Kidney (tissue), 14 donors: Measurements from ENCODE around the gene CCDC174. TPM values are rescaled to one million over a fixed set of nuclear protein-coding genes. Genes with fewer than 3 reads are reported as not detected.
A peak's percentile ranks its signal among the peaks of the same experiment; 100 is the strongest.

ENCODE experiments used
- DNase-seq, 5 donors: peaks; one replicate each; pipeline ENCODE4 v3.0.0-alpha.2; 2013 to 2020
- FAIRE-seq: peaks from 2 replicates; lab custom pipeline; 2012; peaks lifted over from hg19 to GRCh38; lab: Jason Lieb, UNC
- H3K27ac ChIP-seq, 2 donors: one replicate each; pipeline ENCODE4 v1.7.0; 2013; ENCODE audit warnings: low read depth in 2 of 2, low read length in 2 of 2, inconsistent platforms in 1 of 2
- H3K27me3 ChIP-seq: one replicate; pipeline ENCODE4 v1.7.1; 2013; ENCODE audit warnings: low read length, inconsistent platforms; ENCODE audit not compliant: control insufficient read depth, insufficient read depth
- H3K36me3 ChIP-seq, 3 donors: one replicate each; pipeline versions ENCODE4 v1.7.0 to v1.7.1; 2013; ENCODE audit warnings: low read length in 3 of 3, control low read depth in 1 of 3, inconsistent platforms in 1 of 3; ENCODE audit not compliant: insufficient read depth in 3 of 3, control insufficient read depth in 2 of 3
- H3K4me1 ChIP-seq, 3 donors: one replicate each; pipeline versions ENCODE4 v1.7.0 to v1.7.1; 2013; ENCODE audit warnings: low read length in 3 of 3, inconsistent platforms in 1 of 3, low read depth in 1 of 3; ENCODE audit not compliant: control insufficient read depth in 2 of 3, insufficient read depth in 2 of 3
- H3K4me3 ChIP-seq, 3 donors: one replicate each; pipeline versions ENCODE4 v1.7.0 to v1.8.1; 2013; ENCODE audit warnings: low read length in 3 of 3, control low read depth in 1 of 3, inconsistent platforms in 1 of 3
- H3K9ac ChIP-seq, 3 donors: one replicate each; pipeline versions ENCODE4 v1.7.0 to v1.7.1; 2013; ENCODE audit warnings: low read length in 3 of 3, control low read depth in 1 of 3, inconsistent platforms in 1 of 3
- H3K9me3 ChIP-seq, 3 donors: one replicate each; pipeline versions ENCODE4 v1.7.0 to v1.7.1; 2013; ENCODE audit warnings: low read length in 3 of 3, control low read depth in 1 of 3, inconsistent platforms in 1 of 3; ENCODE audit not compliant: control insufficient read depth in 2 of 3, insufficient read depth in 1 of 3
- intact Hi-C: fragments of 100-400 bp; cut with DNase I; formaldehyde crosslinking; loops from one replicate; pipeline ENCODE4 v1.11.1; 2022
- polyA plus RNA-seq: library from polyadenylated mRNA; stranded (reverse); fragments of 350-450 nt; fragmentation: Illumina TruSeq; extraction: RNeasy Lipid Tissue Mini Kit (QIAGEN cat#74804); gene quantifications from one replicate; pipeline ENCODE4 v1.2.3, GENCODE V29; 2014; ENCODE audit warnings: low read depth, low replicate concordance; ENCODE audit not compliant: insufficient read depth
- total RNA-seq: library from RNA; stranded (reverse); fragmentation: NEBNext Ultra II Directional; extraction: Animal tissue kit (Norgen Biotek cat#: 25700); gene quantifications from one replicate; pipeline ENCODE4 v1.2.1, GENCODE V29; 2021
- TF ChIP-seq, protein P1 (sequence below): IDR thresholded peaks from 3 replicates; pipeline ENCODE4 v1.5.1; 2012; ENCODE audit warnings: mild to moderate bottlenecking, moderate library complexity, borderline replicate concordance; ENCODE audit not compliant: insufficient read depth; ENCODE audit errors: extremely low read depth
- donor health status: control.
- donor health status: control.
- donor health status: control.
- donor health status: control.
- donor health status: control.
- donor health status: DM: yes; HTN: yes; CAD: no.
- donor health status: Normal renal cell carcinoma (clear cell type).

Gene CCDC174
- total and polyA plus RNA-seq, 2 donors from 2014 or later = 21.9 to 24.7 TPM

DNA sequence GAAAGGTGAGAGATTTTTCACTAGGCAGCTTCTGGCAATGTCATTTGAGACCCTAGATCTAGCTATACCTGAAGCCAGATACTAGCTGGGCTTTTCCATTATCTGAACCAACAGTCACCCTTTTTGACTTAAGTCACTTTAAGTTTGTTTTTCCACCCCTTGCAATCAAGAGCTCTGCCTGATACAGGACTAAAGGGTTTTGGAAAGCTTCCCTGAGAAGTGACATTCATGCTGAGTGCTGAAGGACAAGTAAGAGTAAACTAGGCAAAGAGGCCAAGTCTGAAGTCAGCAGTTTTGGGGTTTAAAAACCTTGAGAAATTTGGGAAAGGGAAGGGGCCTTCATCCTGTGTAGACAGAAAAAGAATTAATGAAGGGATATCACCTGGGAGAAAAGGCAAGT lies 27.1 kb upstream of the CCDC174 start:
- Histone ChIP-seq H3K27ac (peak overlapping the region; percentile 54 to 59), H3K4me3 (no peak overlapping the region), H3K4me1 (peaks cover 0 to 7% (median 0%) of the 10 kb centered on the region in 3 donors), H3K36me3 (no peaks in the 10 kb centered on the region), H3K9me3 (no peaks in the 10 kb centered on the region), H3K9ac (no peak overlapping the region), H3K27me3 (no peaks in the 10 kb centered on the region)
- DNase-seq = no peak
- TF ChIP-seq, protein P1, sequence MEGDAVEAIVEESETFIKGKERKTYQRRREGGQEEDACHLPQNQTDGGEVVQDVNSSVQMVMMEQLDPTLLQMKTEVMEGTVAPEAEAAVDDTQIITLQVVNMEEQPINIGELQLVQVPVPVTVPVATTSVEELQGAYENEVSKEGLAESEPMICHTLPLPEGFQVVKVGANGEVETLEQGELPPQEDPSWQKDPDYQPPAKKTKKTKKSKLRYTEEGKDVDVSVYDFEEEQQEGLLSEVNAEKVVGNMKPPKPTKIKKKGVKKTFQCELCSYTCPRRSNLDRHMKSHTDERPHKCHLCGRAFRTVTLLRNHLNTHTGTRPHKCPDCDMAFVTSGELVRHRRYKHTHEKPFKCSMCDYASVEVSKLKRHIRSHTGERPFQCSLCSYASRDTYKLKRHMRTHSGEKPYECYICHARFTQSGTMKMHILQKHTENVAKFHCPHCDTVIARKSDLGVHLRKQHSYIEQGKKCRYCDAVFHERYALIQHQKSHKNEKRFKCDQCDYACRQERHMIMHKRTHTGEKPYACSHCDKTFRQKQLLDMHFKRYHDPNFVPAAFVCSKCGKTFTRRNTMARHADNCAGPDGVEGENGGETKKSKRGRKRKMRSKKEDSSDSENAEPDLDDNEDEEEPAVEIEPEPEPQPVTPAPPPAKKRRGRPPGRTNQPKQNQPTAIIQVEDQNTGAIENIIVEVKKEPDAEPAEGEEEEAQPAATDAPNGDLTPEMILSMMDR = no peak
- intact Hi-C loops = no loop called here
- FAIRE-seq = no peak

DNA sequence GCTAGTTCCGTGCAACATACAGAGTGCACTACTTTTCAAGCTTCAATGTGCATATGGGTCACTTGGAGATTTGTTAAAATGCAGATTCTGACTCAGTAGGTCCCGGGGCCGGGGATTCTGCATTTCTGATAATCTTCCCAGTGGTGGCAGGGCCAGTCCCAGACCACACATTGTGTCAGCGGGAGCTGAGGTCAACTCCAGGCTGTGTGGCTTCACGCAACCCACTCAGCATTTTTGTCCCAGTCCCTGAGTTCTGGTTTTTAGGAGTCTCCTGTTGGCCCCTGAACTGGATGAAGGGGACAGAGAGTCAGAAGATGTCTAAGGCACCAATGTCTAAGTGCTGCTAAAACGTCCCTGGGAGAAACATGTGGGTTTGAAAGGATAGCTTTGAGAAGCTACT lies 26.1 kb upstream of the CCDC174 start:
- H3K4me1 ChIP-seq = peaks cover 0 to 7% (median 0%) of the 10 kb centered on the region in 3 donors
- no peaks in the 10 kb centered on the region for H3K36me3 ChIP-seq
- intact Hi-C loops = no loop called here
- DNase-seq = no peak
- H3K9me3 ChIP-seq = no peaks in the 10 kb centered on the region
- no peak overlapping the region for H3K9ac ChIP-seq
- TF ChIP-seq, protein P1 = no peak
- H3K4me3 ChIP-seq = no peak overlapping the region
- FAIRE-seq = no peak
- no peaks in the 10 kb centered on the region for H3K27me3 ChIP-seq
- H3K27ac ChIP-seq = no peak overlapping the region

DNA sequence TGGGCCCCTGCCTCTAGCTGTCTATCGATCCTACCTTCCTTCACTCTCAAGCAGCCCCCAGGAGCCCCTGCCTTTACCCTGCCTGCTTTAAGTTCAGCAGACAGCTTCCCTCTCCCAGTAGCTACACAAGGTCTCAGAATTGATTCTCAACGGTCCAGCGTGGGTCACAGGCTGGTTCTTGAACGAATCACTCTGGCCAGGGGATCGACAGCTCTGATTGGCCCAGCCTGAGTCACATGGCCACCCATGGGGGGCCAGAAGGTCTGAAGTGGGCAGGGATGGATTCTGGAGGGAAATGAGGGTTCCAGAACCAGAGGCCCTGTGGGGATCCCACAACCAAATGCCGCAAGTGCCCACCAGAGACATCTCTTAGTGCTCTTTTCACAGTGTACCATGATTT lies 23.7 kb upstream of the CCDC174 start:
- Histone ChIP-seq H3K27ac (no peak overlapping the region), H3K9me3 (no peaks in the 10 kb centered on the region), H3K36me3 (no peaks in the 10 kb centered on the region), H3K27me3 (no peaks in the 10 kb centered on the region), H3K4me3 (no peak overlapping the region), H3K4me1 (peaks cover 0 to 7% (median 0%) of the 10 kb centered on the region in 3 donors), H3K9ac (no peak overlapping the region)
- FAIRE-seq (no peak), DNase-seq (no peak)
- intact Hi-C loops = no loop called here
- TF ChIP-seq, protein P1 = no peak

DNA sequence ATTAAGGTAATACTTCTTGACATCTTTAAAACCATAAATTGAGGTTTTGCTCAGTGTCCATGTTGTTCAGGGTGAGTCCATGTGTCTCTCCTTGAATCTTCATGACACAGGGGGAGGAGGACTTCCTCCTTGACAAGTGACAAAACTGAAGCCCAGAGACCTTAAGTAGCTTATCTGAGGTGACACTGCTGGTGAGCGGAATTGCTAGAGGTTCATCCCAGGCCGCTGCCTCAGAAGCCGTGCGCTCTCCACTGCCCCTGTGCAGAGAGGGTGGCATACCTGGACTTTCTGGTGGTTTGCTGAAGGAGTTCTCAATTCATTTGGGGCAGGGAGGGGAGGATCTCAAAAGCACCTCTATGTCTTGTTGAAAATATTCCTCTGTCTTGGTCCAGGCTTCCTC lies 23.2 kb upstream of the CCDC174 start:
- no peaks in the 10 kb centered on the region for H3K9me3 ChIP-seq
- no peak for FAIRE-seq
- intact Hi-C loops = no loop called here
- peaks cover 0 to 7% (median 0%) of the 10 kb centered on the region in 3 donors for H3K4me1 ChIP-seq
- no peak overlapping the region for H3K27ac ChIP-seq
- DNase-seq = no peak
- no peak overlapping the region for H3K9ac ChIP-seq
- TF ChIP-seq, protein P1 = no peak
- no peaks in the 10 kb centered on the region for H3K27me3 ChIP-seq
- H3K4me3 ChIP-seq = no peak overlapping the region
- H3K36me3 ChIP-seq = no peaks in the 10 kb centered on the region
